AG09309 (cell line): ENCODE results near the gene NAV2.

Experiments
- DNase-seq: peaks from one replicate; pipeline ENCODE4 v3.0.0-alpha.2; 2010; ENCODE audit warnings: low read depth
- H3K4me3 ChIP-seq: 2 replicates; pipeline ENCODE4 v1.5.1; 2011; ENCODE audit warnings: mild to moderate bottlenecking, low read depth, low read length, moderate library complexity; ENCODE audit not compliant: control insufficient read depth
- CTCF ChIP-seq: IDR thresholded peaks from 2 replicates; pipeline ENCODE4 v1.5.1; 2011; ENCODE audit warnings: mild to moderate bottlenecking, low read depth, low read length, inconsistent platforms; ENCODE audit not compliant: insufficient read depth, control insufficient read depth; ENCODE audit errors: missing control alignments

NAV2 gene

GRCh38 chr11:19949606-19950005 lies 237.0 kb downstream of the NAV2 start:
- H3K4me3 ChIP-seq: no peak overlapping the region
- TF ChIP-seq CTCF: no peak
- DNase-seq: no peak

GRCh38 chr11:19951558-19952115 lies 239.0 kb downstream of the NAV2 start:
- no peak for DNase-seq
- no peak overlapping the region for H3K4me3 ChIP-seq

GRCh38 chr11:19952116-19952605 lies 239.5 kb downstream of the NAV2 start:
- no peak overlapping the region for H3K4me3 ChIP-seq
- DNase-seq: no peak
- TF ChIP-seq CTCF: no peak

More at GRCh38 chr11:19951558-19952115, 239.0 kb downstream of the NAV2 start:
- peak; percentile 49 for TF ChIP-seq CTCF

- DNase-seq: no peak
- no peak for TF ChIP-seq CTCF
- no peak overlapping the region for H3K4me3 ChIP-seq
Observed at GRCh38 chr11:19952911-19953310, 240.3 kb downstream of the NAV2 start.

- DNase-seq: no peak
- no peak overlapping the region for H3K4me3 ChIP-seq
- TF ChIP-seq CTCF: no peak
Observed at GRCh38 chr11:19953336-19953735, 240.7 kb downstream of the NAV2 start.

GRCh38 chr11:19953909-19954308 lies 241.3 kb downstream of the NAV2 start:
- peak; percentile 79 for DNase-seq
- TF ChIP-seq CTCF: peak; percentile 75
- no peak overlapping the region for H3K4me3 ChIP-seq

GRCh38 chr11:19954899-19955298 lies 242.3 kb downstream of the NAV2 start:
- DNase-seq: no peak
- no peak for TF ChIP-seq CTCF
- H3K4me3 ChIP-seq: no peak overlapping the region
